SK-N-SH treated with all-trans-retinoic acid at 6 μM for 48 hours (cell line): ENCODE data around the gene FIGN.

ENCODE experiments used
- OSR1 ChIP-seq: fragments of 250-450 bp; sonication (Bioruptor Pico); IDR thresholded peaks from 2 replicates; pipeline ENCODE4 v1.8.0; 2022; ENCODE audit warnings: moderate library complexity, mild to moderate bottlenecking, inconsistent platforms
- RARB ChIP-seq: fragments of 250-450 bp; sonication (Bioruptor Pico); IDR thresholded peaks from 2 replicates; pipeline ENCODE4 v1.8.0; 2021; ENCODE audit warnings: mild to moderate bottlenecking, moderate library complexity
- ZFP30 ChIP-seq: fragments of 450-650 bp; formaldehyde crosslinking; IDR thresholded peaks from 2 replicates; pipeline ENCODE4 v1.5.0; 2022; ENCODE audit warnings: mild to moderate bottlenecking, moderate library complexity

- no peak for TF ChIP-seq RARB (CRISPR knock-in tag)
- TF ChIP-seq OSR1 (CRISPR knock-in tag): no peak
- TF ChIP-seq ZFP30 (CRISPR knock-in tag): no peak
These were observed 105.0 kb downstream of the FIGN start for GRCh38 chr2:163630836-163631235.
